ENCODE results near the gene RFLNA.

DNA sequence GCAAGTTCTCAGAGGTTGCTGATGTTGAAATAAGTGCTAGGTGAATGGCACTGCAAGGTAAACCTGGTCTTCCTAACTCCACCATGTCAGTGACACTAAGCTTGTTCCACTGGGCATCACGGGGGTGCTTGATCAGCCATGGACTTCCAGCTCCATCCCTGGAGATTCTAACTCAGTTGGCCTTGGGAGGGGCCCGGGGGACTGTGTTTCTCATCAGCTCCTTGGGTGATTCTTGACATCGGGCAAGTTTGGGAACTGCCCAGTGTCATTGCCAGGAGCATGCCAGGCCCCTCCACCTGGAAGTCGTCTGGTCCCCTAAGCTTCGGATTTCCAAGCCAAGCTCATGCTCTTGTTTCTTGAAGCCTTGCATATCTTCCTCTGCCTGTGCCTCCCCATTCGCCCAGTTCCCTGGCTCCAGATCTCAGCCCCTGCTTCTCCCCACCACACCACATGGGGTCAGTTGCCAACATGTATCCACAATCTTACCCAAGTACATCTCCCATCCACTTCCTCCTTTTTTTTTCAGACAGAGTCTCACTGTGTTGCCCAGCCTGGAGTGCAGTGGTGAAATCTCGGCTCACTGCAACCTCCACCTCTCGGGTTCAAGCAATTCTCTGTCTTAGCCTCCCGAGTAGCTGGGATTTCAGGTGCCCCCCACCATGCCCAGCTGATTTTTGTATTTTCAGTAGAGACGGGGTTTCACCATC, 30.7 kb upstream of the RFLNA start:
- TF ChIP-seq HDAC2 (CRISPR knock-in tag; IDR thresholded peaks at IDR 0.05) = no peak
- TF ChIP-seq MAX (IDR thresholded peaks at IDR 0.05) = no peak
- TF ChIP-seq SP140L (CRISPR knock-in tag; IDR thresholded peaks at IDR 0.05; ENCODE audit: borderline replicate concordance) = no peak
- no peak for TF ChIP-seq TCF12 (IDR thresholded peaks at IDR 0.05)
- TF ChIP-seq TCF12 (CRISPR knock-in tag; IDR thresholded peaks at IDR 0.05) = no peak
- no peak for TF ChIP-seq ZZZ3 (CRISPR knock-in tag; IDR thresholded peaks at IDR 0.05; ENCODE audit: borderline replicate concordance)
- TF ChIP-seq, protein P1, sequence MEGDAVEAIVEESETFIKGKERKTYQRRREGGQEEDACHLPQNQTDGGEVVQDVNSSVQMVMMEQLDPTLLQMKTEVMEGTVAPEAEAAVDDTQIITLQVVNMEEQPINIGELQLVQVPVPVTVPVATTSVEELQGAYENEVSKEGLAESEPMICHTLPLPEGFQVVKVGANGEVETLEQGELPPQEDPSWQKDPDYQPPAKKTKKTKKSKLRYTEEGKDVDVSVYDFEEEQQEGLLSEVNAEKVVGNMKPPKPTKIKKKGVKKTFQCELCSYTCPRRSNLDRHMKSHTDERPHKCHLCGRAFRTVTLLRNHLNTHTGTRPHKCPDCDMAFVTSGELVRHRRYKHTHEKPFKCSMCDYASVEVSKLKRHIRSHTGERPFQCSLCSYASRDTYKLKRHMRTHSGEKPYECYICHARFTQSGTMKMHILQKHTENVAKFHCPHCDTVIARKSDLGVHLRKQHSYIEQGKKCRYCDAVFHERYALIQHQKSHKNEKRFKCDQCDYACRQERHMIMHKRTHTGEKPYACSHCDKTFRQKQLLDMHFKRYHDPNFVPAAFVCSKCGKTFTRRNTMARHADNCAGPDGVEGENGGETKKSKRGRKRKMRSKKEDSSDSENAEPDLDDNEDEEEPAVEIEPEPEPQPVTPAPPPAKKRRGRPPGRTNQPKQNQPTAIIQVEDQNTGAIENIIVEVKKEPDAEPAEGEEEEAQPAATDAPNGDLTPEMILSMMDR (CRISPR knock-in tag; IDR thresholded peaks at IDR 0.05) = no peak
- no peak for TF ChIP-seq SMAD3 (CRISPR knock-in tag; IDR thresholded peaks at IDR 0.05)
- no peak for TF ChIP-seq POLR2AphosphoS5 (IDR thresholded peaks at IDR 0.05; ENCODE audit: low read depth, low read length)
- TF ChIP-seq KAT8 (CRISPR knock-in tag; IDR thresholded peaks at IDR 0.05) = no peak
- TF ChIP-seq HOXD1 (CRISPR knock-in tag; IDR thresholded peaks at IDR 0.05) = no peak
- TF ChIP-seq PBX3 (CRISPR knock-in tag; IDR thresholded peaks at IDR 0.05; ENCODE audit: borderline replicate concordance) = no peak
- TF ChIP-seq ZNF556 (CRISPR knock-in tag; IDR thresholded peaks at IDR 0.05; ENCODE audit: borderline replicate concordance) = no peak
